Natural killer cell (primary cell): ENCODE results near the gene UBAC1. TPM values are rescaled to one million over a fixed set of nuclear protein-coding genes. Genes with fewer than 3 reads are reported as not detected.
"Not testable (repeated sequence)": the region's sequence is repeated elsewhere in the genome, so short reads cannot be mapped to it uniquely, and the experiment has no call there.

ENCODE experiments used
- ATAC-seq, 3 donors: fragments of 150-1000 bp in 2 of 3; fragments of 200-7000 bp in 1 of 3; cut with Tn5 transposase; 1 replicate in 1 of 3; 2 replicates in 2 of 3; pipeline ENCODE4 v1.10.0; 2021; ENCODE audit warnings: mild to moderate bottlenecking in 2 of 3, moderate library complexity in 2 of 3
- DNase-seq, 2 donors: peaks; one replicate each; pipeline versions ENCODE4 v3.0.0 to v3.0.0-alpha.2; 2013 to 2021; ENCODE audit warnings: mixed read lengths in 1 of 2
- H3K27ac ChIP-seq: one replicate; pipeline ENCODE4 v1.5.1; 2013; ENCODE audit warnings: mild to moderate bottlenecking, low read length
- H3K27me3 ChIP-seq: one replicate; pipeline ENCODE4 v1.6.1; 2013; ENCODE audit warnings: low read length; ENCODE audit not compliant: control insufficient read depth, insufficient read depth
- H3K36me3 ChIP-seq: one replicate; pipeline ENCODE4 v1.6.1; 2013; ENCODE audit warnings: low read length; ENCODE audit not compliant: control insufficient read depth, insufficient read depth
- H3K4me1 ChIP-seq: one replicate; pipeline ENCODE4 v1.6.1; 2013; ENCODE audit warnings: low read length; ENCODE audit not compliant: control insufficient read depth, insufficient read depth
- H3K4me3 ChIP-seq: one replicate; pipeline ENCODE4 v1.5.1; 2013; ENCODE audit warnings: low read length
- H3K9me3 ChIP-seq: one replicate; pipeline ENCODE4 v1.6.1; 2013; ENCODE audit warnings: low read length; ENCODE audit not compliant: control insufficient read depth, insufficient read depth
- H3K27ac Mint-ChIP-seq, 2 donors: one replicate each; pipeline ENCODE4 v1.8.0; 2022; ENCODE audit warnings: mild to moderate bottlenecking in 2 of 2, mixed read lengths in 2 of 2, moderate library complexity in 1 of 2
- H3K27me3 Mint-ChIP-seq, 2 donors: one replicate each; pipeline ENCODE4 v1.8.0; 2022; ENCODE audit warnings: low read depth in 2 of 2, mixed read lengths in 2 of 2
- H3K36me3 Mint-ChIP-seq: one replicate; pipeline ENCODE4 v1.8.0; 2022; ENCODE audit warnings: mixed read lengths
- H3K4me1 Mint-ChIP-seq, 2 donors: one replicate each; pipeline ENCODE4 v1.8.0; 2022; ENCODE audit warnings: mixed read lengths in 2 of 2
- H3K4me3 Mint-ChIP-seq: one replicate; pipeline ENCODE4 v1.8.0; 2022; ENCODE audit warnings: mild to moderate bottlenecking, moderate library complexity, mixed read lengths
- H3K9me3 Mint-ChIP-seq, 2 donors: one replicate each; pipeline ENCODE4 v1.8.0; 2022; ENCODE audit warnings: mixed read lengths in 2 of 2
- CTCF ChIP-seq: fragments of 200-600 bp; IDR thresholded peaks from one replicate; pipeline ENCODE4 v1.8.0; 2022; ENCODE audit warnings: antibody characterized with exemption
- WGBS: methylation state at CpG from one replicate; pipeline ENCODE4 v1.1.7; 2013; ENCODE audit warnings: missing lambda C conversion rate; ENCODE audit not compliant: insufficient coverage; 5-methylcytosine and 5-hydroxymethylcytosine counted together
- intact Hi-C: fragments of 100-400 bp; cut with micrococcal nuclease; formaldehyde crosslinking; loops from one replicate; pipeline ENCODE4 v1.14.2; 2022
- total RNA-seq, 4 donors: library from RNA; stranded (reverse); fragments of 120-200 nt in 1 of 4; gene quantifications; one replicate each; pipeline versions ENCODE4 v1.2.3 to v1.2.4, GENCODE V29; 2013 to 2022

The UBAC1 gene
- total RNA-seq, 3 donors from 2014 or later (not counting 1 experiment from before 2014, with no cell fraction given): 22.7 to 31.8 (median 27.6) TPM

- Histone ChIP-seq H3K27ac (no peak overlapping the region), H3K4me3 (no peak overlapping the region), H3K4me1 (peaks cover 13% of the 10 kb centered on the region), H3K27me3 (no peaks in the 10 kb centered on the region), H3K36me3 (no peaks in the 10 kb centered on the region), H3K9me3 (no peaks in the 10 kb centered on the region)
- Mint-ChIP-seq H3K4me1 (peaks cover 49 to 67% of the 10 kb centered on the region in 2 donors), H3K4me3 (no peak overlapping the region), H3K36me3 (no peaks in the 10 kb centered on the region), H3K9me3 (no peaks in the 10 kb centered on the region), H3K27ac (peak overlapping the region in 1 of 2 donors; percentile 28), H3K27me3 (no peaks in the 10 kb centered on the region)
- 93% methylated on average over 3 of the region's 4 CpGs for WGBS
- TF ChIP-seq CTCF: no peak
- intact Hi-C loops: no loop called here
- DNase-seq (no peak), ATAC-seq (no peak)
Observed at GRCh38 chr9:135895202-135895848, 65.8 kb downstream of the UBAC1 start.

- Histone ChIP-seq H3K4me3 (no peak overlapping the region), H3K27ac (no peak overlapping the region), H3K9me3 (no peaks in the 10 kb centered on the region), H3K27me3 (no peaks in the 10 kb centered on the region), H3K4me1 (peaks cover 20% of the 10 kb centered on the region), H3K36me3 (no peaks in the 10 kb centered on the region)
- ATAC-seq (no peak), DNase-seq (no peak)
- TF ChIP-seq CTCF: no peak
- Mint-ChIP-seq H3K27me3 (no peaks in the 10 kb centered on the region), H3K36me3 (no peaks in the 10 kb centered on the region), H3K9me3 (no peaks in the 10 kb centered on the region), H3K27ac (no peak overlapping the region), H3K4me3 (no peak overlapping the region), H3K4me1 (peaks cover 48 to 60% of the 10 kb centered on the region in 2 donors)
- 91% methylated on average over 1 of the region's 1 CpG for WGBS
- intact Hi-C loops: no loop called here
Observed at GRCh38 chr9:135893104-135893503, 68.1 kb downstream of the UBAC1 start.

DNA sequence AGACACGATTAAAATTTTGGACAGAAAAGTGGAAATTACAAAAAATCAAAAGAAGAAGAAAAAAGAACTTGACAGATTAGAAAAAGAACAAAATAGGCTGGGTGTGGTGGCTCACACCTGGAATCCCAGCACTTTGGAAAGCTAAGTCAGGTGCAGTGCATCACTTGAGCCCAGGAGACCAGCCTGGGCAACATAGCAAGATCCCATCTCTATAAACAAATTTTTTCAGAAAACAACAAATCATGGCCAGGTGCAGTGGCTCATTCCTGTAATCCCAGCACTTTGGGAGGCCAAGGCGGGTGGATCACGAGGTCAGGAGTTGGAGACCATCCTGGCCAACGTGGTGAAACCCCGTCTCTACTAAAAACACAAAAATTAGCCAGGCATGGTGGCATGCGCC, 68.8 kb downstream of the UBAC1 start:
- H3K27ac ChIP-seq, H3K9me3 Mint-ChIP-seq, H3K9me3 ChIP-seq, H3K36me3 ChIP-seq, H3K27ac Mint-ChIP-seq, H3K27me3 Mint-ChIP-seq, intact Hi-C loops, H3K36me3 Mint-ChIP-seq, H3K27me3 ChIP-seq, H3K4me3 Mint-ChIP-seq, ATAC-seq, H3K4me3 ChIP-seq, DNase-seq: not testable (repeated sequence)
- peaks cover 52 to 60% of the 10 kb centered on the region in 2 donors for H3K4me1 Mint-ChIP-seq
- peaks cover 28% of the 10 kb centered on the region for H3K4me1 ChIP-seq
- 98% methylated on average over 6 of the region's 6 CpGs for WGBS

GRCh38 chr9:135891027-135891631, 70.0 kb downstream of the UBAC1 start:
- Mint-ChIP-seq H3K36me3 (no peaks in the 10 kb centered on the region), H3K9me3 (no peaks in the 10 kb centered on the region), H3K27me3 (no peaks in the 10 kb centered on the region), H3K4me3 (no peak overlapping the region), H3K27ac (no peak overlapping the region), H3K4me1 (peaks cover 55 to 63% of the 10 kb centered on the region in 2 donors)
- intact Hi-C loops: no loop called here
- DNase-seq: no peak
- ATAC-seq: no peak
- no peaks in the 10 kb centered on the region for H3K27me3 ChIP-seq
- no peak overlapping the region for H3K27ac ChIP-seq
- TF ChIP-seq CTCF: no peak
- peaks cover 40% of the 10 kb centered on the region for H3K4me1 ChIP-seq
- H3K9me3 ChIP-seq: no peaks in the 10 kb centered on the region
- 90% methylated on average over 8 of the region's 8 CpGs for WGBS
- no peaks in the 10 kb centered on the region for H3K36me3 ChIP-seq
- no peak overlapping the region for H3K4me3 ChIP-seq
